Loucy (cell line): Measurements from ENCODE around the gene IGF2.

ENCODE experiments used
- EZH2phosphoT487 ChIP-seq: fragments of 200-600 bp; IDR thresholded peaks from 2 replicates; pipeline ENCODE4 v1.6.1; 2018; ENCODE audit warnings: antibody characterized with exemption, mild to moderate bottlenecking, moderate library complexity, borderline replicate concordance
- TF ChIP-seq, protein P1 (sequence below): fragments of 200-600 bp; sonication (generic); conservative IDR thresholded peaks from 2 replicates; pipeline ENCODE4 v1.5.1; 2014; ENCODE audit warnings: mild to moderate bottlenecking, antibody characterized with exemption, low read length

DNA sequence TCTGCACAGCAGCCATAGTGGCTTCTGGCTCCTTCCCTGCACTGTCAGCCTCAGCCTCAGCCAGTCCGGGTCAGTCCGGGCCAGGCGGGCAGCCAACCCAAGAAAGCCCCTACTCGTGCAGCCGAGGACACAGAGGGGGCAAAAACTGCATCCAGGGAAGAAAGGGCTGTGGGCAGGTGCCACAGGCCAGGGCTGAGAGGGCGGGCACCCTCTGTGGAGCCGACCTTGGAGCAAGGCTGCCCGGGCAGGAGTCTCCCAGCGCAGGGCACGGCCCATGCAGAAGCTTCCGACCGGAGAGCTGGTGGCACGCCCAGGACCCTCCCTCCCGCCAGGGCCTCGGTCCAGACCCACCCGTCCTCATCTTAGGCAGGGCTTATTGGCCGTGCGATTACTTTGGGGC, 42.9 kb upstream of the IGF2 start:
- TF ChIP-seq, protein P1, sequence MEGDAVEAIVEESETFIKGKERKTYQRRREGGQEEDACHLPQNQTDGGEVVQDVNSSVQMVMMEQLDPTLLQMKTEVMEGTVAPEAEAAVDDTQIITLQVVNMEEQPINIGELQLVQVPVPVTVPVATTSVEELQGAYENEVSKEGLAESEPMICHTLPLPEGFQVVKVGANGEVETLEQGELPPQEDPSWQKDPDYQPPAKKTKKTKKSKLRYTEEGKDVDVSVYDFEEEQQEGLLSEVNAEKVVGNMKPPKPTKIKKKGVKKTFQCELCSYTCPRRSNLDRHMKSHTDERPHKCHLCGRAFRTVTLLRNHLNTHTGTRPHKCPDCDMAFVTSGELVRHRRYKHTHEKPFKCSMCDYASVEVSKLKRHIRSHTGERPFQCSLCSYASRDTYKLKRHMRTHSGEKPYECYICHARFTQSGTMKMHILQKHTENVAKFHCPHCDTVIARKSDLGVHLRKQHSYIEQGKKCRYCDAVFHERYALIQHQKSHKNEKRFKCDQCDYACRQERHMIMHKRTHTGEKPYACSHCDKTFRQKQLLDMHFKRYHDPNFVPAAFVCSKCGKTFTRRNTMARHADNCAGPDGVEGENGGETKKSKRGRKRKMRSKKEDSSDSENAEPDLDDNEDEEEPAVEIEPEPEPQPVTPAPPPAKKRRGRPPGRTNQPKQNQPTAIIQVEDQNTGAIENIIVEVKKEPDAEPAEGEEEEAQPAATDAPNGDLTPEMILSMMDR = no peak
- no peak for TF ChIP-seq EZH2phosphoT487
